ENCODE results near the gene PCDHA9. TPM values are rescaled to one million over a fixed set of nuclear protein-coding genes. Genes with fewer than 3 reads are reported as not detected.
A peak's percentile ranks its signal among the peaks of the same experiment; 100 is the strongest.

Gene PCDHA9
- total and polyA plus RNA-seq, 10 of the 15 experiments (the other 5 are each of a cell fraction or from before 2014, with no cell fraction given) = 0.01 to 0.06 (median 0.03) TPM; not detected in 7

GRCh38 chr5:140840978-140841962, 6.9 kb upstream of the PCDHA9 start, which contains the start of gene PCDHA8:
PCDHA8 (plus strand) TSS chr5:140841187; CDS start chr5:140841322, 135 bp downstream.
- POLR2A ChIA-PET = no interaction called here
- TF ChIP-seq SRF (IDR thresholded peaks at IDR 0.05; ENCODE audit: low read depth in 2 of 2, low read length in 2 of 2) (no peak), NFIC (IDR thresholded peaks at IDR 0.05; ENCODE audit: low read depth, low read length) (no peak), MYB (IDR thresholded peaks at IDR 0.05; ENCODE audit: borderline replicate concordance, low read depth, low read length) (no peak), CTCF (IDR thresholded peaks at IDR 0.05 in 2 of 3, conservative IDR thresholded peaks at IDR 0.05 in 1 of 3; ENCODE audit: control insufficient read depth in 2 of 3, extremely low read depth in 1 of 3, insufficient read depth in 1 of 3, low read depth in 3 of 3, low read length in 3 of 3) (peak in 1 of 3 experiments; percentile 10; a peak in 1 of 6 replicates), ZNF592 (IDR thresholded peaks at IDR 0.05) (no peak)
- WGBS (ENCODE audit: insufficient coverage, insufficient replicate concordance, low lambda C conversion rate, missing lambda C conversion rate) = 59% methylated on average over 35 of the region's 47 CpGs

More at GRCh38 chr5:140840978-140841962, 6.9 kb upstream of the PCDHA9 start, which contains the start of gene PCDHA8:
- no peak within 1 kb of the TSS for H3K27ac ChIP-seq (ENCODE audit: control insufficient read depth, insufficient read depth)
- ATAC-seq (no peak), FAIRE-seq (no peak), DNase-seq (ENCODE audit: low read depth, low spot score) (no peak)
- CTCF ChIA-PET = interaction anchor here (0.7 to 1.4 kb wide), 2 partner anchors 20 to 48 kb away, joined by 3 read pairs; partner anchors contain the start of gene PCDHA5
- H2AFZ ChIP-seq (ENCODE audit: control insufficient read depth, low read depth, low read length) = no peak within 1 kb of the TSS
- no peaks in the 10 kb centered on the region for H3K4me1 ChIP-seq (ENCODE audit: control insufficient read depth, insufficient read depth, low read length)
- intact Hi-C loops (cut with micrococcal nuclease; ENCODE audit: unreplicated experiment) = no loop called here
- no peaks in the 10 kb centered on the region for H3K27me3 ChIP-seq (replicated peaks in 1 of 2; ENCODE audit: control insufficient read depth in 2 of 2, insufficient read depth in 2 of 2, low read length in 1 of 2)
- RAD21 ChIA-PET (ENCODE audit: unreplicated experiment) = no interaction called here
- no peaks in the 10 kb centered on the region for H3K79me2 ChIP-seq (ENCODE audit: control insufficient read depth, insufficient read depth, low read length)
- H3K9me3 ChIP-seq (replicated peaks; ENCODE audit: control insufficient read depth, insufficient read depth, low read length) = no peaks in the 10 kb centered on the region; the same call in 2 of the 3 replicates
- no peak within 1 kb of the TSS for H3K4me3 ChIP-seq
- SMC1A ChIA-PET (ENCODE audit: uncharacterized antibody, unreplicated experiment) = no interaction called here
- no peaks in the 10 kb centered on the region for H4K20me1 ChIP-seq (ENCODE audit: control insufficient read depth, insufficient read depth)
- no TSS peak for BruUV-seq (replicated peaks)
- in situ Hi-C loops (cut with MboI) = no loop called here
- H3K9ac ChIP-seq (ENCODE audit: control insufficient read depth, insufficient read depth, low read length) = no peak within 1 kb of the TSS
- H3K36me3 ChIP-seq (ENCODE audit: control insufficient read depth in 2 of 2, insufficient read depth in 2 of 2, low read length in 1 of 2) = no peaks in the 10 kb centered on the region
- H3K4me2 ChIP-seq (ENCODE audit: control insufficient read depth, insufficient read depth) = no peak within 1 kb of the TSS

All from GM12878 (cell line).